WERI-Rb-1 (cell line): ENCODE data around the gene DCDC2.
"Not testable (repeated sequence)": the region's sequence is repeated elsewhere in the genome, so short reads cannot be mapped to it uniquely, and the experiment has no call there.

ENCODE experiments used
- DNase-seq: peaks from one replicate; pipeline ENCODE4 v3.0.0-alpha.2; 2020
- H3K27ac ChIP-seq: fragments of 250-450 bp; sonication (Bioruptor Pico); 2 replicates; pipeline ENCODE4 v1.5.1; 2020; ENCODE audit warnings: mild to moderate bottlenecking, moderate library complexity
- H3K27me3 ChIP-seq: fragments of 250-450 bp; sonication (Bioruptor Pico); 2 replicates; pipeline ENCODE4 v1.5.1; 2021; ENCODE audit warnings: mild to moderate bottlenecking, low read depth, moderate library complexity; ENCODE audit not compliant: insufficient read depth, severe bottlenecking
- H3K36me3 ChIP-seq: fragments of 250-450 bp; sonication (Bioruptor Pico); 2 replicates; pipeline ENCODE4 v1.5.1; 2020; ENCODE audit warnings: mild to moderate bottlenecking, moderate library complexity
- H3K4me3 ChIP-seq: 2 replicates; pipeline ENCODE4 v1.5.1; 2011; ENCODE audit warnings: low read depth, mild to moderate bottlenecking, control low read depth, low read length
- H3K9me3 ChIP-seq: fragments of 250-450 bp; sonication (Bioruptor Pico); 2 replicates; pipeline ENCODE4 v1.5.1; 2021; ENCODE audit warnings: mild to moderate bottlenecking, moderate library complexity; ENCODE audit not compliant: severe bottlenecking
- CTCF ChIP-seq: IDR thresholded peaks from 2 replicates; pipeline ENCODE4 v1.5.1; 2011; ENCODE audit warnings: low read depth, mild to moderate bottlenecking, control low read depth, inconsistent platforms, low read length

Gene DCDC2

GRCh38 chr6:24205020-24205492, 152.8 kb downstream of the DCDC2 start:
- H3K4me3 ChIP-seq = no peak overlapping the region
- no peaks in the 10 kb centered on the region for H3K27me3 ChIP-seq
- no peaks in the 10 kb centered on the region for H3K9me3 ChIP-seq
- peak; percentile 59 for TF ChIP-seq CTCF
- H3K27ac ChIP-seq = no peak overlapping the region
- DNase-seq = peak; percentile 58
- H3K36me3 ChIP-seq = no peaks in the 10 kb centered on the region

GRCh38 chr6:24204113-24204512, 153.7 kb downstream of the DCDC2 start:
- H3K36me3 ChIP-seq, DNase-seq, H3K27me3 ChIP-seq, H3K9me3 ChIP-seq, H3K4me3 ChIP-seq, H3K27ac ChIP-seq: not testable (repeated sequence)

GRCh38 chr6:24197892-24198291, 160.0 kb downstream of the DCDC2 start:
- no peak for DNase-seq
- H3K27ac ChIP-seq = no peak overlapping the region
- H3K36me3 ChIP-seq = no peaks in the 10 kb centered on the region
- H3K9me3 ChIP-seq = no peaks in the 10 kb centered on the region
- H3K27me3 ChIP-seq = no peaks in the 10 kb centered on the region
- no peak overlapping the region for H3K4me3 ChIP-seq
- no peak for TF ChIP-seq CTCF

- DNase-seq = no peak
- Histone ChIP-seq H3K27me3 (no peaks in the 10 kb centered on the region), H3K36me3 (no peaks in the 10 kb centered on the region), H3K9me3 (no peaks in the 10 kb centered on the region), H3K27ac (no peak overlapping the region), H3K4me3 (no peak overlapping the region)
- no peak for TF ChIP-seq CTCF
These were observed 161.8 kb downstream of the DCDC2 start for GRCh38 chr6:24195836-24196597.

- DNase-seq = no peak
- H3K4me3 ChIP-seq = no peak overlapping the region
- no peak overlapping the region for H3K27ac ChIP-seq
- no peak for TF ChIP-seq CTCF
- no peaks in the 10 kb centered on the region for H3K9me3 ChIP-seq
- H3K27me3 ChIP-seq = no peaks in the 10 kb centered on the region
- no peaks in the 10 kb centered on the region for H3K36me3 ChIP-seq
These were observed 162.7 kb downstream of the DCDC2 start for GRCh38 chr6:24194978-24195700.

- no peak for TF ChIP-seq CTCF
- H3K27me3 ChIP-seq = no peaks in the 10 kb centered on the region
- H3K36me3 ChIP-seq = no peaks in the 10 kb centered on the region
- H3K9me3 ChIP-seq = no peaks in the 10 kb centered on the region
- no peak overlapping the region for H3K4me3 ChIP-seq
- DNase-seq = no peak
- no peak overlapping the region for H3K27ac ChIP-seq
These were observed 164.5 kb downstream of the DCDC2 start for GRCh38 chr6:24193364-24193763.
